AG10803 (cell line): ENCODE data around the gene ABTB1.
A peak's percentile ranks its signal among the peaks of the same experiment; 100 is the strongest.

Experiments
- DNase-seq: peaks from one replicate; pipeline ENCODE4 v3.0.0; 2010; ENCODE audit warnings: low read depth
- H3K4me3 ChIP-seq: 2 replicates; pipeline ENCODE4 v1.5.1; 2011; ENCODE audit warnings: mild to moderate bottlenecking, low read length, control low read depth
- TF ChIP-seq, protein P1 (sequence below): conservative IDR thresholded peaks from 2 replicates; pipeline ENCODE4 v1.5.1; 2011; ENCODE audit warnings: mild to moderate bottlenecking, low read length, control low read depth, inconsistent platforms

ABTB1 gene

DNA sequence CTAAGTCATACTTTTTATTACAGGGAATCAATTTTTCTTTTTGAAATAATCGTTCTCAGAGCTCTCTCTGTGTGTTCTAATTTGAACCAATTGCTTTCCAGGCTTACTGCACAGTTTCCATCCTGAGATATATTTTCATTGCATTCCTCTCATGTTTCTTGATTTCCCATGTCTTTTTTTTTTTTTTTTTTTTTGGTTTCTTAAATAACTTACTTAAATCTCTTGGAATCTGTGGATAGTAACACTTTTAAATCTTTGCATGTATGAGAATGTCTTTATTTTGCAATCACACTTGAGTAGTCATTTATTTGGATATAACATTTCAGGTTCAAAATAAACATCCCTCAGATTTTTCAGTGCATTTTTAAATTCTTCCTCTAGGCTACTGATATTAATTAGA, 14.5 kb upstream of the ABTB1 start:
- H3K4me3 ChIP-seq = no peak overlapping the region
- TF ChIP-seq, protein P1, sequence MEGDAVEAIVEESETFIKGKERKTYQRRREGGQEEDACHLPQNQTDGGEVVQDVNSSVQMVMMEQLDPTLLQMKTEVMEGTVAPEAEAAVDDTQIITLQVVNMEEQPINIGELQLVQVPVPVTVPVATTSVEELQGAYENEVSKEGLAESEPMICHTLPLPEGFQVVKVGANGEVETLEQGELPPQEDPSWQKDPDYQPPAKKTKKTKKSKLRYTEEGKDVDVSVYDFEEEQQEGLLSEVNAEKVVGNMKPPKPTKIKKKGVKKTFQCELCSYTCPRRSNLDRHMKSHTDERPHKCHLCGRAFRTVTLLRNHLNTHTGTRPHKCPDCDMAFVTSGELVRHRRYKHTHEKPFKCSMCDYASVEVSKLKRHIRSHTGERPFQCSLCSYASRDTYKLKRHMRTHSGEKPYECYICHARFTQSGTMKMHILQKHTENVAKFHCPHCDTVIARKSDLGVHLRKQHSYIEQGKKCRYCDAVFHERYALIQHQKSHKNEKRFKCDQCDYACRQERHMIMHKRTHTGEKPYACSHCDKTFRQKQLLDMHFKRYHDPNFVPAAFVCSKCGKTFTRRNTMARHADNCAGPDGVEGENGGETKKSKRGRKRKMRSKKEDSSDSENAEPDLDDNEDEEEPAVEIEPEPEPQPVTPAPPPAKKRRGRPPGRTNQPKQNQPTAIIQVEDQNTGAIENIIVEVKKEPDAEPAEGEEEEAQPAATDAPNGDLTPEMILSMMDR = no peak

DNA sequence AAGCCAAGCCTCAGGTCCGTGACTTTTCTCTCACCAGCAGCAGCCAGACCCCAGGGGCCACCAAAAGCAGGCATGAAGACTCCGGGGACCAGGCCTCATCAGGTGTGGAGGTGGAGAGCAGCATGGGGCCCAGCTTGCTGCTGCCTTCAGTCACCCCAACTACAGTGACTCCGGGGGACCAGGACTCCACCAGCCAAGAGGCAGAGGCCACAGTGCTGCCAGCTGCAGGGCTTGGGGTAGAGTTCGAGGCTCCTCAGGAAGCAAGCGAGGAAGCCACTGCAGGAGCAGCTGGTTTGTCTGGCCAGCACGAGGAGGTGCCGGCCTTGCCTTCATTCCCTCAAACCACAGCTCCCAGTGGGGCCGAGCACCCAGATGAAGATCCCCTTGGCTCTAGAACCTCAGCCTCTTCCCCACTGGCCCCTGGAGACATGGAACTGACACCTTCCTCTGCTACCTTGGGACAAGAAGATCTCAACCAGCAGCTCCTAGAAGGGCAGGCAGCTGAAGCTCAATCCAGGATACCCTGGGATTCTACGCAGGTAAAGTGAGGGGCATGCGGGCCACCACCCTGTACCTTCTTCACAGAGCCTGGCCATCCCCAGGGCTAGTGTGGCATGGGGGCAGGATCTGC, 12.0 kb upstream of the ABTB1 start:
- TF ChIP-seq, protein P1 = no peak
- no peak for DNase-seq
- H3K4me3 ChIP-seq = no peak overlapping the region

More for the DNA sequence above, 14.5 kb upstream of the ABTB1 start:
- DNase-seq = peak; percentile 58

DNA sequence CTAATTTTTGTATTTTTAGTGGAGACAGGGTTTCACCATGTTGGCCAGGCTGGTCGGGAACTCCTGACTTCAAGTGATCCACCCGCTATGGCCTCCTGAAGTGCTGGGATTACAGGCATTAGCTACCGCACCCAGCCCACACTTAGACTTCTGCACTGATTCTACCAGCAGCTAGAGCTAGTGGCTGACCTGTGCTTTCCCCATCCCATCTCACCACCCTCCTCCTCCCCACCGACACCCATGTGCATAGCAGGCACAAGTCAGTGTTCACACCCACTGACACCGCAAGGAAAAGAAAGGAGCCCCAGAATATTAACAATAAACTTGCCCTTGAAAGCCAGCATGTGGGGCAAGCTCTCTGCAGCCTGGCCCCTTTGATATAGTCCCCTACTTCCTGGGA, 11.2 kb upstream of the ABTB1 start:
- DNase-seq = no peak
- no peak overlapping the region for H3K4me3 ChIP-seq
- TF ChIP-seq, protein P1 = no peak

DNA sequence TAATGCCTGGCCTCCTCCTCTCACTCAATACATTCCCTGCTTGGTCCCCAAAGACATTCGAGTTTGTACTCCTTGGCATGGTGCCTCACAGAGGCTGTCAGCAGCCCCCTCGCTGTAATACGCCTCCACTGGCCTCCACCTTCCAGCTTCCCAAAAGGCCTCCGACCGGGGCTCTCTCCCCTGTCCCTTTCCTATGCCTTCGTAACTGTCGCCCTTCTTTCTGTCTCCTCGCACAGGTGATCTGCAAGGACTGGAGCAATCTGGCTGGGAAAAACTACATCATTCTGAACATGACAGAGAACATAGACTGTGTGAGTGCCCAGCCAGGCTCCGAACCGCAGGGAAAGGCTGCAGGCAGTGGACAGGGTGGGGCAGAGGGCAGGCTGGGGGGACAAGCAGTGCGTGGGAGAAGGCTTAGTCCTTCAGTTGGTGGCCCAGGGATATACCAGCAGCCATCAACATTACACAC, 10.7 kb upstream of the ABTB1 start:
- TF ChIP-seq, protein P1 = no peak
- no peak for DNase-seq
- H3K4me3 ChIP-seq = no peak overlapping the region

DNA sequence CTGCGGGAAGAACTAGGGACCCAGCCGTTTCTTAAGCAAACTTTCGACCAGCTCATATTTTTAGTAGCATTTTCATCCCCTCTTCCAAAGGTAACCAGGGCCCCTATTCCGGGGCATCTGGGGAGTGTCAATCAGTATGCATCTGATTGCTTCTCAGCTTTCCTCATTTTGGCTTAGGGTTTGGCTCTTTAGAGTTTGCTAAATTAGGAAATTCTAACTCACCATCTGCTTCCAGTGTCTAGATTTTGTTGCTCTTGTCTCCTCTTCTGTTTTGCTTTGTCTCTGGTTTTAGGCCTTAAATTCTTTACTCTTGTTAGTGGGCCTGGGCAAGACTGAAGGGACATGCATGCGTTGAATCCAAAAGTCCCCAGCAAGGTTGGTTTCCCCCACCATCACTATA, 9.6 kb upstream of the ABTB1 start:
- TF ChIP-seq, protein P1 = no peak
- no peak for DNase-seq
- H3K4me3 ChIP-seq = no peak overlapping the region

DNA sequence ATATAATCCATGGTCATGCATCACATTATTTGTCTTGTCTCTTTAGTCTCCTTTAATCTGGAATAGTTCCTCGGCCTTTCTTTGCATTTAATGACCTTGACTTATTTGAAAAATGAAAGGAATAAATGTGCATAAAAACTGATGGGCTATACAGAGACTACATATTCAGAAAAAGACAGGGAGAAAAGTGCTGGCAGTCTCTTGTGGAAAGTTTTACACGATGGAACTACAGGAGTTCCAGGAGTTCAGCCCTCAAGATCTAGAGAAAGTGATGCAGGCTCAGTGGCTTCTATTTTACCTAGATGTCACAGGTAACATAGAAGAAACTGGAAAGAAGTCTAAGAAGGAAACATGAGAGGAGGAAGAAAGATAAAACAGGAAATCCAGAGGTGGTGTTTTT, 7.6 kb upstream of the ABTB1 start:
- DNase-seq = no peak
- TF ChIP-seq, protein P1 = no peak

DNA sequence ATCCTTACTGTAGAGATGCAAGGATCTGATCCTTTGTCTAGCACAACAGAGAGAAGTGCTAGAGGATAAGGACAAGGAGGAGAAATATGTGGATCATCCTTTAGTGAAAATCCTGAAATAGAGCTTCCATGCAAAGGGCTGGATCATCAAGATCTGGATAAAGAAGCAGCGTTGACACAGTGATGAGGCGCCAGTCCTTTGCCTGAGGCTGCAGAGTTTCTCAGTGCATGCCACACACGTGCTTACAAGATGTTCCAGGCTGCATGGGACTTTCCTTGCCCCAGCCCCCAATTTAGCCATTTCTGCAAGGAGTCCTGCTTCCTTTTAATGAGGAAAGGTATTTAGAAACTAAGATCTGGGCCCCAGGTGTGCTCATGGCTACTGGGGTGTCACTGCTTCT, 7.2 kb upstream of the ABTB1 start:
- peak; percentile 40 for DNase-seq
- TF ChIP-seq, protein P1 = no peak
- no peak overlapping the region for H3K4me3 ChIP-seq

More for the DNA sequence above, 7.6 kb upstream of the ABTB1 start:
- H3K4me3 ChIP-seq = no peak overlapping the region
